T-helper 9 cell (primary cell): ENCODE results near the gene ZFP91.

Experiments
- DNase-seq: peaks from one replicate; pipeline ENCODE4 v3.0.0-alpha.2; 2020

The ZFP91 gene

DNA sequence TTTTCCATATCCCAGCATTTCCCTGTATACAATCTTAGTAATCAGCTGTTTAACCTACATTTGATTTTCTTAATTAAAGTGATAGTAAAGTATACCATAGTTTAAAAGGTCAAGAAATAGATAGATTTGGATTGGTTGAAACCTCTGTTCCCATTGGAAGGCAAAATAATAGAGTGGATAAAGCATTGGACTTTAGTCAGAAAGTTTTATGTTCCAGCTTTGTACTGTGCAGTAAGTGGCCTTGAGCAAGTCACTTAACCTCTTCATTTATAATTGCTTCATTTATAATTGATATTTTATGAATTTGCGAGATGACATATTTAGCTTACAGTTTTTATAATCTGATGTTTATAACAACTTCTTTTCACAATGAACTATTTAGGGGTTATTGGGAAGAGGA lies 3.6 kb downstream of the ZFP91 start:
- DNase-seq, result no peak

DNA sequence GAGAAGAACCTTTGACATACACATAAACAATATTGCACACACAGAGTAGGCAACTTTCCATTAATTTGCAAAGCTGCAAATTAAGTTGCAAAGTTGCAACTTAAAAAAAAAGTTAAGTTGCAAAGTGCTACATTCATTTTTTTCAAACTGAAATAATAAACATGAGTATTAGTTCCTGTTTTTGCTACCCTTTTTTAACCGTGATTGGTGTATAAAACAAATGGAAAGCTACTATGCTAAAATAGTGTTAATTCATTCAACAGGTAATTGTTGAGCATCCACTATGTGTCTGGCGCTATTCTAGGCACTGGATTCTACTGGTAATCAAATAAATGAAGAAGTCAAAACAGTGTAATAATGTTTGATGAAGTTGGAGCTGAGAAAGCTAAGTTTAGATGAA lies 8.1 kb downstream of the ZFP91 start:
- no peak for DNase-seq

DNA sequence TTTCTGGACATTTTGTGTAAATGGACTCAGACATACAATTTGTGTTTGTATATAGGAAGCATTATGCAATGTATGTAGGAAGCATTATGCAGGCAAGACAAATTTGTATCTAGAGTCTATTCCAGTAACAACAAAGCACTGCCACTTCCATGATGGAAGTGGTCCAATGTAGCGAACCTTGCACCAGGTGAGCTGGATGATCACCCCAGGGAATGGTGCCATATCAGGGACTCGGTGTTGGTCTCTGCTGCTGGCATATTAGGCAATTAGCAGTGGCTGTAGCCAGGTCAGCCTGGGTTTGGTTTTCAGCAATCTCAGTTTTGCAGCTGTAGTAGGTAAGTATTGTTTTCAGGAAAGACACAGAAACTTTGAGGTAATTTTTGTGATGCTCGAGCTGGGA lies 12.8 kb downstream of the ZFP91 start:
- no peak for DNase-seq

DNA sequence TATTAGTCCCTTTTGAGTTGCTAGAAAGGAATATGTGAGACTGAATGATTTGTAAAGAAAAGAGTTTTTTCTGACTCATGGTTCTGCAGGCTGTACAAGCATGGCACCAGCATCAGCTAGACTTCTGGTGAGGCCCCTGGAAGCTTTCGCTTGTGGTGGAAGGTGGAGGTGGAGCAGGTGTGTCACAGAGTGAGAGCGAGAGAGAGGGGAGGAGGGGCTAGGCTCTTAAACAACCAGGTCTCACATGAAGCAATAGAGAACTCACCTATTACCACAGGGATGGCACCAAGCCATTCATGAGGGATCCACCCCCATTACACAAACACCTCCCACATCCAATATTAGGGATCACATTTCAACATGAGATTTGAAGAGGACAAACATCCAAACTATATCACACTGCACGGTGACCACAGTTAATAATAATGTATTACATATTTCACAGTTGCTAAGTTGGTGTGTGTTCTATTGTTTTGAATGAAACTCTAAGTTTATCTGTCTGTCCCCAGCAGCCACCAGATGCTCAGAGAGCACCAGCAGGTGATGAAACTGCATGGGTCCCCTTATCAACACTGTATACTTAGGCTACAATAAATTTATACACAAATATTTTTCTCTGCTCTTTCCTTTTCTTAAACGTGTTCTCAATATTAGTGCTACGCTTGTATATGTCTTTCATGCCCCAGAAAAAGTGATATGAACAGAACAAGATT lies 14.1 kb downstream of the ZFP91 start:
- no peak for DNase-seq

DNA sequence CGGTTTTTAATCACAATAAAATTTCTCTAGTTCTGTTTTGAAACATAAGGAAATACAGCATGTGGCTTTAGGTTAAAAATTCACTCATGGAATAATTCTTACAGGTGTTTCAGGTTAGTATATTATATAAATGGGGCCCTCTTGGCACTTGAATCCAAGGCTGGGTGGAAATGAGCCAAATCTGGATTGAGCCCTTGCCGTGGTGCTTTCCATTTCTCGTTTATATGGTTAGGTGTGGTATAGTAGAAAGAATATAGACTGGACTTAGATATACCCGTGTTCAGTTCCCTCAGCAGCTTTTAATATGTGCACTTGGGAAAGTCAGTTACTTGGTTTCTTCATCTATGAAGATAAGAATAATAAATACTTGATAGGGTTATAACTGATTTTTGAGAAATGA lies 16.0 kb downstream of the ZFP91 start:
- DNase-seq, result no peak

DNA sequence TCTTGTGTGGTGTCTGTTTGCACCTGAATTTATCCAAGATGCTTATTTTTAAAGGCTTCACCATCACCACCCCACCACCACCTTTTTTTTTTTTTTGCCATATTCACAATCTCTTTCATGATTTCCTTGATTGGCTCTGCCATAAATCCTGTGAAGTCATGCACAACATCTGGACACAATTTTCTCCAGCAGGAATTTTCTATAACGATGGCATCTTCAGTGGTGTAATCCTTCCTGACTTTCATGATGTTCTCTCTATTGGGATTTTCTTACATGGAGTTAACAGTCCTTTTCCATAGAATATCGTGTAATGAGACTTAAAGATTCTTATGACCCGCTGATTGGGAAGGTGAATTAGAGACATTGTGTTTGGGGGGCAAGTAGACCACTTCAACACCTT lies 17.8 kb downstream of the ZFP91 start:
- DNase-seq, result no peak

DNA sequence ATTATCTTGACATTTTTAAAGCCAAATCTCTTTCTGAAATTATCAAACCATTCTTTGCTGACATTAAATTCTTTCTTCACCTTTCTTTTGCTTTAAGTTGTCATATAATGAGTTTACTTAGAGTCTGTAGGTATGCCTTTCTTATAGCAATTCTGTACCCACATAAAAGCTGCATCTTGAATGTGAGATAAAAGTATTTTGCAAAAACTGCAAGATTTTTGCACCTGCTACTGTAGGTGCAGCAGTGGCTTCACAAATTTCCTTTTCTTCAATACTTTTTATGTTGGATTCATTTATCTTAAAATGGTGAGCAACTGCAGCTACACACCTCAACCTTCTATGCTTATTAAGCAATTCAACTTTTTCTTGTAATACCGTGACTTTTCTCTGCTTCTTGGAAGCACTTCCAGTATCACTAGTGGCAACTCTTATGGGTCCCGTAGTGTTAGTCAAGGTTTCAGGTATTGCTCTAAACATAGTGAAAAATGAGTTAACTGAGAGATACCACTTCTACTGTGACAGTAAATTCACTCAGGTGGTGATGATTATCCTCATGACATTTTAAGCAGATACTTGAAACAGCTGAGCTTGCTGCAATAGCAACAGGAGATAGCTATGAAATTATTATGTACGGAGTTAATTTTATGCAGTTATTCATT lies 18.8 kb downstream of the ZFP91 start:
- no peak for DNase-seq

DNA sequence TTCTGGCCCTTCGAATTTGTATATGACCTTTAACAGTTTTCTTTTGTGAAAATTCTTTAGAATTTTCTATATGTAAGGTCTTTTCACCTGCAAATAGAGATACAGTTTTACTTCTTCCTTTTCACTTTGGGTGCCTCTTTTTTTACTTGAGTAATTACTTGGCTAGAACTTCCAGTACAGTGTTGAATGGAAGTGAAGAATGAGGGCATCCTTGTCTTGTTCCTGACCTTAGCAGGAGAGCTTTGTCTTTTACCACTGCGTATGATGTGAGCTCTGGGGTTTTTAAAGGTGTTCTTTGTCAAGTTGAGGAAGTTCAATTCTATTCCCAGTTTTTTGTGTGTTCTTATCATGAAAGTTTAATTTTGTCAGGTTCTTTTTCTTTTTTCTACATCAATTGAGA lies 21.6 kb downstream of the ZFP91 start:
- DNase-seq, result no peak

DNA sequence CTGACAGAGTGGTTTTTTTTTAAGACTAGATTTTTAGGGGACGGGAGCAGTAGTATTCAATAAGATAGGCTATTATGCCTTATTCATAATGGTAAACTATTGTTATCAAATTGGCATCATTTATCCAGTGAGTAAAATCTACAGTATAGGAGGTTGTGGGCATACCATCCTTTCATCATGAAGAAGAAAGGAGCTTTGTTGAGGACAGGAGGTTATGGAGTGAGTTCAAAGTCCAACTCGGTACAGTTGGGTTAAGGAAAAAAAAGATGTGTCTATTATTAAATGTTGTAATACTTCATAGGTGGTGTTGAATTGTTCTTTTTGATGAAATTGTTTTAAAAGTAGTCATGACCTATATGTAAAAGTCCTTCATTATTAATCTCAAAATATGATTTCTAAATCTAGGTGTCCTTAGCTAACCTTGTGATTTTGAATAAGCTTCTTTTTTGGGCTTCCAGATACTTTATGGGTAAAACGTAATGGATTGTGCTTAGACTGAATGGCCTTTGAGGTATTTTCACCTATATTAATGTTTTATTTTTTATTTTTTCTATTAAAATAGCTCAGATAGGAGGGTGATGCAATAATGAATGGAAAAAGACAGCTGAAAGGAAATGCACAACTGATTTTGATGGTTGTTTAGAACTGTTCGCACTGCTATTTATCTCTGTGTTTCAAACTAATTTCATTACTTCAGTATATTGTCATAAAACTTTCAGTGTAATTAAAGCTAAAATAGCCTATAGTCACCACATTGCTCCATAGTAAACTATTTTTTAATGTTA lies 28.3 kb downstream of the ZFP91 start:
- DNase-seq, result no peak

DNA sequence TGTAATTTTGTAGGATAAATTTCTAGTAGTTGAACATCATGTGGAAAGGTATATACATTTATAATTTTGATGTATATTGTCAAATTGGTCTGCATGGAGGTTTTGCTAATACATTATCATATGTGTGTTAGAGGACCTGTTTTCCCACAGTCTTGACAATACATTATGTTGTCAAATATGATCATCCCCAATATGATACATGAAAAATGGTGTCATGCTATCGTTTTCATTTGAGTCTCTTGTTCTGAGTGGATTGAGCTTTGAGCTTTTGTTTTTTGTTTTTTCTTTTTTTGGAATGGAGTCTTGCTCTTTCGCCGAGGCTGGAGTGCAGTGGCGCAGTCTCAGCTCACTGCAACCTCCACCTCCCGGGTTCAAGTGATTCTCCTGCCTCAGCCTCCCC lies 29.5 kb downstream of the ZFP91 start:
- no peak for DNase-seq

DNA sequence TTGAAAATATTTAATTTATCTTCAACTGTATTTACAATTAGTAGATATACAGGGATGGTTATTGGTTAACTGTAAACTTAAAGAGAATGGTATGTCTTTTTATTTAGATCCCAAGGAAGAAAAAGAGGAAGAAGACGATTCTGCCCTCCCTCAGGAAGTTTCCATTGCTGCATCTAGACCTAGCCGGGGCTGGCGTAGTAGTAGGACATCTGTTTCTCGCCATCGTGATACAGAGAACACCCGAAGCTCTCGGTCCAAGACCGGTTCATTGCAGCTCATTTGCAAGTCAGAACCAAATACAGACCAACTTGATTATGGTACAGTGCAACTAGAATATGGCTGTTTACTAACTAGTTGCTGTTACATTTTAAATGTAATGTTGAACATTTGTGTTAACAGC lies 30.9 kb downstream of the ZFP91 start:
- no peak for DNase-seq

DNA sequence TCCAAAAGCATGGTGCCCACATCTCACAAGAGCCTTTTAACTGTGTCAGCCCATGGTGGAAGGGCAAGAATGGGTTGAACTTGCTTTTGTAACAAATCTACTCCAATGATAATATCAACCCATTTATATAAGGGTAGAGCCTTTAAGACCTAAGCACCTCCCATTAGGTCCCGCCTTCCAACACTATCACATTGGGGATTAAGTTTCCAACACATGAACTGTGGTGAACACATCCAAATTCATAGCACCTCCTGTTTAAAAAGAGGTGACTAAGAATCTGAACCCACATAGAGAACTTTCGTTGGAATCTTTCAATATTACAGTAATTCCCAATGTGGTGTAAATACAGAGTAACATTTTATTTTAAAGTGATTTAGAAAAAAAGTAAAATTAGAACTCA lies 34.4 kb downstream of the ZFP91 start:
- no peak for DNase-seq

DNA sequence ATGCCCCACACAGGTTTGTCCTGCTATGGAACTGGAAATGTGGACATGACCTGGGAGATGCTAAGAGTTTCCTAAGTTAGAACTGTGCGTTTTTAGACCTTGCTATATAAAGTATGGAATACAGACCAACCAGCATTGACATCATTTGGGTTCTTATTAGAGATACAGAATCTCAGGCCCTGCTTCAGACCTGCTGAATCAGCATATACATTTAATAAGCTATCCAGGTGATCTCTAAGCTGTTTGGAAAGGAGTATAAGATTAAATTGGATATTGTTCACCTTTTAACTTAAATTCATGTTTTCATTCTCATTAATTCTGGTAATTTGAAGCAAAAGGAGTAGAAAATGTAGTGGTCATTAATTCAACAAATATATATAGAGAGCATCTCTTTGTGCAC lies 36.7 kb downstream of the ZFP91 start:
- DNase-seq, result no peak

DNA sequence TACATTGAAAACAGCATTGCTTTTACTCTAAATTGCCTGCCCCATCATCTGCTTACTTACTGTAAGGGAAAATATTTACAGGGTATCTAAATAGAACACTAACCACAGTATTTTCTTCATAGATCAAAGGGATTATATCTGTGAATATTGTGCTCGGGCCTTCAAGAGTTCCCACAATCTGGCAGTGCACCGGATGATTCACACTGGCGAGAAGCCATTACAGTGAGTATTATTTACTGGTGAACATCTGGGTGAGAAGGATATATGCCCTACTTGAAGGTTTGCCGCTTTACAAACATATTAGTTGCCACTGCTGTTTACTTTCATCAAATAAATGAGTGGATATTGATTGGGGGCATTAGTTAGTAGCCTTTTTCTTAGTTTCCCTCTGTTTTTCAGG lies 37.7 kb downstream of the ZFP91 start:
- DNase-seq, result no peak

DNA sequence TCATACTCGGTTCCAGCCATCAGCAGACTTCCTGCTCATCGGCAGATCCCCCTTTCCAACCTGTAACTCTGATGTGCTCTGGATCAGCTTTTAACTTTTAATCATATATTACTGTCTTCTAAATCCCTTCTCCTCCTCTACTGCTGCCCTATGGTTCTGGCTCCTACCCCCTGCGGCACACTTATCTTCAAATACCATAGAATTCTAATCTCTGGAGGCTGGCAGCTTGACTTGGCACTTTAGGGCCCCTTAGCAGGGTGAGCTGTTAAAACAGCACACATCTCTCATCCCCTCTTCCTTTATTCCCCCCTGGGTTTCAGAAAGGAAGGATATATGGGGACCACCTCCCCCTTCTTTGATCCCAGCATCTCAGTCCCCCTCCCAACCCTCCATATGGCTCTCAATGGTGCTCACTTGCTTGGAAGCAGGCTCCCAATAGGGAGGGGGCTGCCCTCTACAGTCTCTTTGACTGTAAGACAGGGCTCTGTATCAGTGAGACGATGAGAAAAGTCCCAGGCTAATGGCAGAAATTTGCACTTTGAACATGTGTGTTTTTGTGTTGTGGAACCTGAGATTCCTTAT lies 39.2 kb downstream of the ZFP91 start:
- DNase-seq, result no peak

DNA sequence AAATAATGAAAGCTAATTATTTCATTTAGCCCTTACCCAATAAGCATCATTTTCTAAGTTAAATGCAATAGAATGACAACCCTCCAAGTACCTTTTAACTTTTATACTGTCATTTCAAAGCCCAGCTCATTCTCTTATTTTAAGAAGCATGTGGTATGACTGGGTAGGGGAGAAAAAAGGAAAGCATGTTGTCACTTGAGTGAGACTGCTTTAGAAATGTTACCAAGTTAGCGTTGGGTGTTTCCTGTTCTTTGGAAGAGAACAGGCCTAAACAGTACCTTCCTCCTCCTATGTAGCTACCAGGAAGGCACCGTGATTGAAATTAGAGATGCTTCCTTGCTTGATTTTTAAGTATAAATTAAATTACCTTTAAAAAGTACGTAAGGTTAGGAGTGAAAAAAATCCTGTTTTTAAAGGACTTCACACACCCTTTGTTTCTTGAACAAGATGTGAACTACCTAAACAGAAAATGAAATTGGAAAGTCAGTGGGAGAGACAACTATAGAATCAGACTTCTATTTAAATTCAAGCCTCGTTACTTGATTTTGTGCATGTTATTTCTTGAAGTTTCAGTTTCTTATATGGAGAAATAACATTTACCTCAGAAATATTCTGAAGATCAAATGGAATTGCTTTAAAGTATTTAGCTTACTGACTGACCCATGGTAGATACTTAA lies 42.9 kb downstream of the ZFP91 start:
- no peak for DNase-seq

DNA sequence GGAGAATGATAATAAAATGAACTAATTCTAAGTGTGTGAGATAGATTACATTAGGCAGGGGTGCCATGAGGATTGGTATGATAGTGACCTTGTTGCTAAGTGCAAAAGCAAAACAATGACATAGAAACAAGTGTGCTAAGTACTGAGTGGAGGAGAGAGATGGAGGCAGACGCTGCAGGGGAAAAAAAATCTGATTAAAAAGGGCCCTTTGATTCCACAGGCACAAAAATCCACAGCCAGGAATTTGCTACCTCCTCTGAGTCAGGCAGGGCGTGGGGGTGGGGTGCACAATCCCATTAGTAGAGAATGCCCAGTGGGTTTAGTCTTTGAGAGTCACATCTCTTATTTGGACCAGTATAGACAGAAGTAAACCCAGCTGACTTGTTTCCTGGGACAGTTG lies 43.5 kb downstream of the ZFP91 start, which contains the start of gene CNTF:
CNTF (plus strand) TSS at position 322 of the 400 bp plus-strand sequence. CDS start 88 bp downstream, outside the sequence.
- no peak for DNase-seq

DNA sequence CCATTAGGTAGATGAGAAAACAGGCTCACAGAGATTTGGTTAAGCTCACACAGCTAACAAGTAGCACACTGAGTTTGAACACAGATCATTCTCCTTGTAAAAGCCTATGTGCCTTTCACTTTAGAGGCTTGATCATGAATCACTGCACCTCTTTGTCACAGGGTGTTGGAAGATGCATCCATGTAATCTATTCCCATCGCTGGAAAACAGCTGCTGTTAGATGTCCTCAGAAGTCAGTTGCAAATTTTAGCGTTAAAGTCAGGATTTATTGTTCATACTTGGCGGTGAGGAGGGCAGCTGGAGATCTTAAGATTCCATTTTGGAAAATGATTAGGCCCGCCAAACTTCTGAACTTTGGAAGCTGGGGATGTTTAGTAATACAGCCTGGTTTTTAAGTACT lies 46.2 kb downstream of the ZFP91 start:
- DNase-seq, result no peak

DNA sequence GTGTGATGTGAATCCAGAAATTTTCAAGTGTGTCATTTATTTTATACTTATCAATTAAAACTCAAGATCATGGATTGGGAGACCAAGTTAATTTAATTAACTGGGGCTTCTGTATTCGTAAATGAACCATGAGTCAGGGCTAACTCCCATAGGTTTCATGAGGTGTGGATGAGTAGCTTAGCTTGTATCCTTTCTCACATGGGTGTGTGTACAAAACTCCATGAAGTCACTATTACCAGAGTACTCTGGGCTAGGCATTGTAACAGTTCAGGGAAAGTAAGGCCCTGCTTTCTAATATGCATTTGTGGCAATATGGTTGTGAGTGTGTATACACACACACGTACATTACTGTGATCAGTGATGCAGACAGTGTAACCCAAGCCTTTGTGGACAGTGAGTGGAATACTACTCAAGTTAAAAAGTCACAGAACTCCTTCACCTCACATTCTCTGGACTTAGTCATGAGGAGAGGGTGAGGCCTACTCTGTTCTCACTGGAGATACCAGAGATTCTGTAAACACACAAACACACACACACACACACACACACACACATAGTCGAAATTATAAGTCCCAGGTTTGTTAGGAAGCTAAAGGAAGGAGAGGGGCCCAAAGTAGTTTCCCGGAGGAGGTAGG lies 47.1 kb downstream of the ZFP91 start:
- no peak for DNase-seq

DNA sequence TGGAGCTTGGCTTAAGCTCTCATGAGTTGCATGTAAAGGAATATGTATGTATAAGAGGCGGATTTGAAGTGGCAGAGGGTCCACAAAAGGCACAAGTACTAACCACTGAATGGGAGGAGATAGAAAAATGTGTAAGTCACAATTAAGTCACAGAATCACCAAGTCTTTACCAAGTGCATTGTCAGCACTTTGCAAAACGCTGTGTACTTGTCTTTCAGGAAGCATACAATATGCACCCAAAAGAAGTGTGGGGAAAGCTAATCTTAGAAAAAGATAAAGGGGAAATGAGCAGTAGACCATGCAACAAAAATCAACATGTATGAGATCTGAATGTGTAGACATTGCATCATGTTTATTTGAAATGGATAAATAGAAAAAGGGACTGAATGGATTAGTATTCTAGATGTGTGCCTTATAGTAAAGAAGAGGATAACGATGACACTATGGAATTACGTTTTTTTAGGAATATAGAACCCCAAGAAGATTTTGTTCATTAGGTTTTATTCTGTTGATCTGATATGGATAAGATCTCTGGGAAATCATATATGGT lies 48.1 kb downstream of the ZFP91 start:
- no peak for DNase-seq

DNA sequence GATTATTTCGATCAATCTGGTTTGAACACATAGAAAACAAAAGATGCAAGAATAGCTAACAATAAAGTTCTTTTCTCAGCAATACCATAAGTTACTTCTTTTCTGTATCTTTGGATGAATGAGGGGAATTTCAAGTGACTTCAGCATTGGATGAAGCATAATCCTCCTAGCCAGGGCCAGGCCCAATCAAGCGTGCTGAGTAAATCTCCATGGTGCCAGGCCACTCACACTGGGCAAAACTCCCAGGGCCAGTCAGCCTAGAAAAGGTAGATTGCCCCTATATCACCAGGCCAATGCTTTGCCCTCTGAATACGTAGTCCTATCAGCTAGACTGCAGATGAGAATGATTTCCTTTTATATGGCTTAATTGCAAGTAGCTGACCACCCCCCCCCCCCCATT lies 49.6 kb downstream of the ZFP91 start:
- no peak for DNase-seq

DNA sequence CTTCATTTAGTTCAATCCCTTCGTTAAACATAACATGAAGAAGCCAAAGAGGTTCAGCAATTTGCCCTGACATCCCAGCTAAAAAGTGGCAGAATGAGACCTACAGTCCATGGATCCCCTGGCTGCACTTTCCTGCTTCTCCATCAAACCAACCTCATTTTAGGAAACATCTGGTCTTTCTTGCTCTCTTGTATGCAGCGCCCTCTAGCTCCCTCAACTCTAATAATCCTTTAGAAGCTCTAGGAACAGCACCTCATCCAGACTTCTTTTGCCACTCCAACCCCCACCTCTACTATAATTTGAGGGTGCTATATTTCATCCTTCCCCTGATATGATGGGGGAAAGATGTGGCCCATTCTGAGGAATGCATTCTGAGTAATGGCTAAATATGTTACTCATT lies 51.0 kb downstream of the ZFP91 start:
- no peak for DNase-seq
